ENCODE data around the gene TXNDC16. TPM values are rescaled to one million over a fixed set of nuclear protein-coding genes. Genes with fewer than 3 reads are reported as not detected.

TXNDC16 gene
- total RNA-seq, 4 donors from 2014 or later, result 2.8 to 22.3 (median 12.8) TPM

- H3K4me3 ChIP-seq, result no peak overlapping the region
- DNase-seq, result no peak
- intact Hi-C loops (cut with DNase I; ENCODE audit: low total_unique reads), result no loop called here
- H3K27ac ChIP-seq, result no peak overlapping the region
- no peaks in the 10 kb centered on the region for H3K4me1 ChIP-seq
- no peaks in the 10 kb centered on the region for H3K36me3 ChIP-seq
- H3K27me3 ChIP-seq, result no peaks in the 10 kb centered on the region
- no peaks in the 10 kb centered on the region for H3K9me3 ChIP-seq
- no peak for TF ChIP-seq CTCF (IDR thresholded peaks at IDR 0.05)
- no peak for TF ChIP-seq POLR2A (IDR thresholded peaks at IDR 0.05)
Observed at GRCh38 chr14:52442602-52443001, 109.7 kb downstream of the TXNDC16 start.

- intact Hi-C loops (cut with DNase I; ENCODE audit: low total_unique reads), result no loop called here
- Histone ChIP-seq H3K27ac (no peak overlapping the region), H3K27me3 (no peaks in the 10 kb centered on the region), H3K36me3 (no peaks in the 10 kb centered on the region), H3K4me1 (no peaks in the 10 kb centered on the region), H3K4me3 (no peak overlapping the region), H3K9me3 (no peaks in the 10 kb centered on the region)
- DNase-seq, result no peak
- TF ChIP-seq CTCF (IDR thresholded peaks at IDR 0.05) (no peak), POLR2A (IDR thresholded peaks at IDR 0.05) (no peak)
Observed at GRCh38 chr14:52442166-52442565, 110.1 kb downstream of the TXNDC16 start.

- intact Hi-C loops (cut with DNase I; ENCODE audit: low total_unique reads), result no loop called here
- TF ChIP-seq CTCF (IDR thresholded peaks at IDR 0.05), result no peak
- TF ChIP-seq POLR2A (IDR thresholded peaks at IDR 0.05), result no peak
- H3K9me3 ChIP-seq, result no peaks in the 10 kb centered on the region
- DNase-seq, result no peak
- no peak overlapping the region for H3K4me3 ChIP-seq
- no peak overlapping the region for H3K27ac ChIP-seq
- H3K4me1 ChIP-seq, result no peaks in the 10 kb centered on the region
- no peaks in the 10 kb centered on the region for H3K27me3 ChIP-seq
- H3K36me3 ChIP-seq, result no peaks in the 10 kb centered on the region
Observed at GRCh38 chr14:52439476-52439875, 112.8 kb downstream of the TXNDC16 start.

GRCh38 chr14:52434955-52435354 is 117.3 kb downstream of the TXNDC16 start:
- no peak overlapping the region for H3K4me3 ChIP-seq
- intact Hi-C loops (cut with DNase I; ENCODE audit: low total_unique reads), result no loop called here
- DNase-seq, result no peak
- H3K27ac ChIP-seq, result no peak overlapping the region
- no peaks in the 10 kb centered on the region for H3K9me3 ChIP-seq
- TF ChIP-seq CTCF (IDR thresholded peaks at IDR 0.05) (no peak), POLR2A (IDR thresholded peaks at IDR 0.05) (no peak)
- no peaks in the 10 kb centered on the region for H3K36me3 ChIP-seq
- no peaks in the 10 kb centered on the region for H3K4me1 ChIP-seq
- H3K27me3 ChIP-seq, result no peaks in the 10 kb centered on the region

- H3K27me3 ChIP-seq, result no peaks in the 10 kb centered on the region
- H3K36me3 ChIP-seq, result no peaks in the 10 kb centered on the region
- H3K4me3 ChIP-seq, result no peak overlapping the region
- no peak for TF ChIP-seq CTCF (IDR thresholded peaks at IDR 0.05)
- TF ChIP-seq POLR2A (IDR thresholded peaks at IDR 0.05), result no peak
- H3K9me3 ChIP-seq, result no peaks in the 10 kb centered on the region
- intact Hi-C loops (cut with DNase I; ENCODE audit: low total_unique reads), result no loop called here
- no peak overlapping the region for H3K27ac ChIP-seq
- no peaks in the 10 kb centered on the region for H3K4me1 ChIP-seq
- no peak for DNase-seq
Observed at GRCh38 chr14:52430474-52430873, 121.8 kb downstream of the TXNDC16 start.
